Measurements from ENCODE around the gene ZBTB12.

ZBTB12 gene

GRCh38 chr6:31903957-31904356, 2.1 kb upstream of the ZBTB12 start:
- no peak overlapping the region for H3K4me3 ChIP-seq (ENCODE audit: low read depth, low read length)
- TF ChIP-seq CTCF (IDR thresholded peaks at IDR 0.05; ENCODE audit: low read depth, low read length, missing control alignments): no peak
- DNase-seq (ENCODE audit: low read depth): no peak

- no peak for TF ChIP-seq CTCF (IDR thresholded peaks at IDR 0.05; ENCODE audit: low read depth, low read length, missing control alignments)
- H3K4me3 ChIP-seq (ENCODE audit: low read depth, low read length): peak overlapping the region; percentile 57
- DNase-seq (ENCODE audit: low read depth): no peak
Measured at GRCh38 chr6:31901415-31901952, 402 bp downstream of the ZBTB12 start.

GRCh38 chr6:31900917-31901414, 920 bp downstream of the ZBTB12 start:
- peak overlapping the region; percentile 57 for H3K4me3 ChIP-seq (ENCODE audit: low read depth, low read length)
- DNase-seq (ENCODE audit: low read depth): no peak
- no peak for TF ChIP-seq CTCF (IDR thresholded peaks at IDR 0.05; ENCODE audit: low read depth, low read length, missing control alignments)

GRCh38 chr6:31899882-31900722, 1.8 kb downstream of the ZBTB12 start:
- no peak for TF ChIP-seq CTCF (IDR thresholded peaks at IDR 0.05; ENCODE audit: low read depth, low read length, missing control alignments)
- no peak overlapping the region for H3K4me3 ChIP-seq (ENCODE audit: low read depth, low read length)
- DNase-seq (ENCODE audit: low read depth): no peak

GRCh38 chr6:31899215-31899614, 2.7 kb downstream of the ZBTB12 start:
- no peak for DNase-seq (ENCODE audit: low read depth)
- H3K4me3 ChIP-seq (ENCODE audit: low read depth, low read length): no peak overlapping the region
- TF ChIP-seq CTCF (IDR thresholded peaks at IDR 0.05; ENCODE audit: low read depth, low read length, missing control alignments): no peak

GRCh38 chr6:31898383-31899011, 3.4 kb downstream of the ZBTB12 start:
- DNase-seq (ENCODE audit: low read depth): no peak
- H3K4me3 ChIP-seq (ENCODE audit: low read depth, low read length): peak overlapping the region; percentile 94
- no peak for TF ChIP-seq CTCF (IDR thresholded peaks at IDR 0.05; ENCODE audit: low read depth, low read length, missing control alignments)
